Glutamatergic neuron (in vitro differentiated cells): Measurements from ENCODE around the gene CDK14. TPM values are rescaled to one million over a fixed set of nuclear protein-coding genes. Genes with fewer than 3 reads are reported as not detected.

Source experiments
- DNase-seq: peaks from one replicate; pipeline ENCODE4 v3.0.0; 2022
- H3K27ac Mint-ChIP-seq: one replicate; pipeline ENCODE4 v1.8.0; 2020; ENCODE audit warnings: mild to moderate bottlenecking, mixed read lengths, inconsistent platforms; ENCODE audit not compliant: unreplicated experiment
- H3K27me3 Mint-ChIP-seq: one replicate; pipeline ENCODE4 v1.8.0; 2020; ENCODE audit warnings: mild to moderate bottlenecking, moderate library complexity, mixed read lengths, inconsistent platforms; ENCODE audit not compliant: unreplicated experiment
- H3K36me3 Mint-ChIP-seq: one replicate; pipeline ENCODE4 v1.8.0; 2020; ENCODE audit warnings: mild to moderate bottlenecking, mixed read lengths, inconsistent platforms; ENCODE audit not compliant: unreplicated experiment
- H3K4me1 Mint-ChIP-seq: one replicate; pipeline ENCODE4 v1.8.0; 2020; ENCODE audit warnings: mild to moderate bottlenecking, low read depth, mixed read lengths, inconsistent platforms; ENCODE audit not compliant: unreplicated experiment
- H3K4me3 Mint-ChIP-seq: one replicate; pipeline ENCODE4 v1.8.0; 2020; ENCODE audit warnings: mild to moderate bottlenecking, mixed read lengths, inconsistent platforms; ENCODE audit not compliant: unreplicated experiment
- H3K9me3 Mint-ChIP-seq: one replicate; pipeline ENCODE4 v1.8.0; 2020; ENCODE audit warnings: mild to moderate bottlenecking, moderate library complexity, mixed read lengths, inconsistent platforms; ENCODE audit not compliant: unreplicated experiment
- CTCF ChIP-seq: fragments of 200-600 bp; sonication (generic); IDR thresholded peaks from one replicate; pipeline ENCODE4 v1.5.0; 2021; ENCODE audit not compliant: partially characterized antibody, unreplicated experiment
- total RNA-seq: library from RNA; stranded (reverse); fragmentation: NEBNext Ultra II Directional; extraction: Animal tissue kit (Norgen Biotek cat#: 25700); gene quantifications from one replicate; pipeline ENCODE4 v1.2.1, GENCODE V29; 2021; ENCODE audit not compliant: unreplicated experiment

CDK14 gene
- total RNA-seq, 1 donor from 2014 or later: 96.5 TPM

- no peaks in the 10 kb centered on the region for H3K27me3 Mint-ChIP-seq
- H3K4me3 Mint-ChIP-seq: no peak overlapping the region
- TF ChIP-seq CTCF: no peak
- no peaks in the 10 kb centered on the region for H3K9me3 Mint-ChIP-seq
- no peak for DNase-seq
- H3K36me3 Mint-ChIP-seq: no peaks in the 10 kb centered on the region
- peaks cover 16% of the 10 kb centered on the region for H3K4me1 Mint-ChIP-seq
- H3K27ac Mint-ChIP-seq: no peak overlapping the region
Measured at GRCh38 chr7:91127959-91128358, 531.8 kb downstream of the CDK14 start.

GRCh38 chr7:91128683-91129348, 532.7 kb downstream of the CDK14 start:
- TF ChIP-seq CTCF: no peak
- Mint-ChIP-seq H3K36me3 (no peaks in the 10 kb centered on the region), H3K4me1 (peaks cover 16% of the 10 kb centered on the region), H3K4me3 (no peak overlapping the region), H3K27ac (no peak overlapping the region), H3K27me3 (no peaks in the 10 kb centered on the region), H3K9me3 (no peaks in the 10 kb centered on the region)
- DNase-seq: no peak

GRCh38 chr7:91135300-91135699, 539.2 kb downstream of the CDK14 start:
- Mint-ChIP-seq H3K27ac (peak overlapping the region; percentile 4), H3K36me3 (no peaks in the 10 kb centered on the region), H3K4me1 (peaks cover 15% of the 10 kb centered on the region), H3K9me3 (no peaks in the 10 kb centered on the region), H3K4me3 (no peak overlapping the region), H3K27me3 (no peaks in the 10 kb centered on the region)
- no peak for DNase-seq
- no peak for TF ChIP-seq CTCF

GRCh38 chr7:91135703-91136430, 539.7 kb downstream of the CDK14 start:
- Mint-ChIP-seq H3K4me3 (no peak overlapping the region), H3K4me1 (peaks cover 15% of the 10 kb centered on the region), H3K9me3 (peaks cover 1% of the 10 kb centered on the region), H3K27me3 (no peaks in the 10 kb centered on the region), H3K27ac (peak overlapping the region; percentile 4), H3K36me3 (peaks cover 3% of the 10 kb centered on the region)
- no peak for DNase-seq
- no peak for TF ChIP-seq CTCF

- DNase-seq: peak; percentile 38
- Mint-ChIP-seq H3K9me3 (peaks cover 3% of the 10 kb centered on the region), H3K27me3 (no peaks in the 10 kb centered on the region), H3K27ac (peak overlapping the region; percentile 84), H3K4me3 (peak overlapping the region; percentile 43), H3K36me3 (peaks cover 7% of the 10 kb centered on the region), H3K4me1 (peaks cover 19% of the 10 kb centered on the region)
- no peak for TF ChIP-seq CTCF
Measured at GRCh38 chr7:91137153-91137787, 541.1 kb downstream of the CDK14 start.
